Transverse colon (tissue), 4 donors: ENCODE measurements around the gene CCDC184. TPM values are rescaled to one million over a fixed set of nuclear protein-coding genes. Genes with fewer than 3 reads are reported as not detected.

ENCODE experiments used
- DNase-seq: peaks from one replicate; pipeline ENCODE4 v3.0.0-alpha.2; 2019
- H3K27ac ChIP-seq, 4 donors: fragments of 200-600 bp; sonication (generic); 2 replicates each; pipeline ENCODE4 v1.5.1; 2016 to 2018; ENCODE audit warnings: inconsistent platforms in 4 of 4
- H3K27me3 ChIP-seq: fragments of 200-600 bp; sonication (generic); 2 replicates; pipeline ENCODE4 v1.5.1; 2017; ENCODE audit warnings: inconsistent platforms
- H3K36me3 ChIP-seq, 4 donors: fragments of 200-600 bp; sonication (generic); 2 replicates each; pipeline ENCODE4 v1.5.1; 2017 to 2019; ENCODE audit warnings: inconsistent platforms in 4 of 4
- H3K4me1 ChIP-seq, 4 donors: fragments of 200-600 bp; sonication (generic); 2 replicates each; pipeline ENCODE4 v1.5.1; 2017 to 2020; ENCODE audit warnings: inconsistent platforms in 4 of 4
- H3K4me3 ChIP-seq, 4 donors: fragments of 200-600 bp; sonication (generic); 1 replicate in 1 of 4; 2 replicates in 3 of 4; pipeline versions ENCODE4 v1.5.1 to v1.6.1; 2017 to 2019; ENCODE audit warnings: inconsistent platforms in 4 of 4
- H3K9me3 ChIP-seq, 2 donors: fragments of 200-600 bp; sonication (generic); 2 replicates each; pipeline ENCODE4 v1.5.1; 2017 to 2019; ENCODE audit warnings: inconsistent platforms in 2 of 2
- EP300 ChIP-seq: sonication (generic); formaldehyde crosslinking; IDR thresholded peaks from one replicate; pipeline ENCODE4 v1.6.1; 2017; ENCODE audit warnings: antibody characterized with exemption, low read depth
- POLR2A ChIP-seq: fragments of 450-650 bp; IDR thresholded peaks from one replicate; pipeline ENCODE4 v1.6.1; 2016; ENCODE audit warnings: antibody characterized with exemption, mild to moderate bottlenecking, moderate library complexity
- POLR2AphosphoS5 ChIP-seq, 3 donors: sonication (generic); formaldehyde crosslinking; IDR thresholded peaks; one replicate each; pipeline ENCODE4 v1.6.1; 2016; ENCODE audit warnings: antibody characterized with exemption in 3 of 3
- WGBS, 2 donors: methylation state at CpG; one replicate each; pipeline ENCODE4 v1.1.5; 2018; ENCODE audit warnings: low coverage in 1 of 2; 5-methylcytosine and 5-hydroxymethylcytosine counted together
- in situ Hi-C, 4 donors: fragments of 200-750 bp; cut with MboI; loops; one replicate each; pipeline versions ENCODE4 v1.15.0 to v1.15.1; 2017; ENCODE audit warnings: low sequenced_read_pairs in 3 of 4, low pct_ligation_motif_present in 1 of 4, low pct_unique_long_range_greater_than_20kb in 1 of 4
- intact Hi-C: fragments of 100-400 bp; cut with DNase I; formaldehyde crosslinking; loops from one replicate; pipeline ENCODE4 v1.15.1; 2023; ENCODE audit warnings: low total_unique reads
- total RNA-seq, 4 donors: library from RNA; depleted of rRNA; stranded (reverse); fragments of >200 nt; gene quantifications; one replicate each; pipeline ENCODE4 v1.1.0, GENCODE V29; 2016
- TF ChIP-seq, protein P1 (sequence below), 5 experiments: fragments of 200-600 bp in 3 of 5; fragments of 450-650 bp in 2 of 5; sonication (generic) in 3 of 5; IDR thresholded peaks; 1 replicate in 2 of 5; 2 replicates in 3 of 5; pipeline ENCODE4 v1.5.1; 2016 to 2017; ENCODE audit warnings: antibody characterized with exemption in 5 of 5, inconsistent platforms in 3 of 5, mild to moderate bottlenecking in 2 of 5, moderate library complexity in 1 of 5

Gene CCDC184
- total RNA-seq, 4 donors from 2014 or later = 0.27 to 0.79 TPM; not detected in 2

DNA sequence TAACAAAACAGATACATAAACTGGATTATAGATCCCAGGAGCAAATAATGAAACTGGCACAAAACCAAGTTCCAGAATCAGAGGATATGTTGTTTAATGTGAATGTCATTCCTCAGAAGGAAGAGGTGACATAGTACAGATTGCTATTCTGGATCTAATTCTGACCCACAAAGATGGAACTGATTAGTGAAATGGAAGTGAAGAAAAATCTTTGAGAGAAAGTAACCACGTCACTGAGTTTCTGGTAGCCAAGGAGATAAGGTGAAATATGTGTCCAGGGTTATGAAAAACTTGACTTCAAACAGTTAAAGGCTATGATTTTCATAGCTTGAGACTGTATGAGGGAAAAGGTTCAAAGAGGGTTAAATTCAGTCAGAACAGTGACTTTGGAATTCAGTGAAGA lies 11.4 kb downstream of the CCDC184 start:
- in situ Hi-C loops = no loop called here
- no peak overlapping the region for H3K27ac ChIP-seq
- no peaks in the 10 kb centered on the region for H3K9me3 ChIP-seq

DNA sequence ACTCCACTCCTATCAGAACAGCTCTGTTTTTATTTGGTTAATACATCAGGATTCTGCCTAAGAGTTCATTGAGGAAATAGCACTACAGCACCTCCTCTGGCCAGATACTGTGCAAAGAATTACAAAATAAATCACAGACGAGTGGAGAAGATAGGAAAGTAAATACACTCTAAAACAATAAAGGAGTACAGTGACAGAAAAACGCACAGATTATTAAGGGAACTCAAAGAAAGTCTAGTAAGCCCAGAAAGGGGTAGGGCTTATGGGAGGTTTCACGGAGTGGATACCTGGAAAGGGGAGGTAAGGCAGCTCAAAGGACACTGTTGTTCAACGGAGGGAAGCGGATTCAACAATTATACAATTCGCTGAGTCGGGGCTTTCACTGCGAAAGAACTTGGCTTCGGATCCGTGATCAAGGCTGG lies 14.1 kb downstream of the CCDC184 start:
- H3K4me1 ChIP-seq = peaks cover 0 to 34% (median 19%) of the 10 kb centered on the region in 4 donors
- peak overlapping the region; percentile 15 to 78 (median 56) for H3K4me3 ChIP-seq
- TF ChIP-seq EP300 = no peak
- TF ChIP-seq, protein P1, sequence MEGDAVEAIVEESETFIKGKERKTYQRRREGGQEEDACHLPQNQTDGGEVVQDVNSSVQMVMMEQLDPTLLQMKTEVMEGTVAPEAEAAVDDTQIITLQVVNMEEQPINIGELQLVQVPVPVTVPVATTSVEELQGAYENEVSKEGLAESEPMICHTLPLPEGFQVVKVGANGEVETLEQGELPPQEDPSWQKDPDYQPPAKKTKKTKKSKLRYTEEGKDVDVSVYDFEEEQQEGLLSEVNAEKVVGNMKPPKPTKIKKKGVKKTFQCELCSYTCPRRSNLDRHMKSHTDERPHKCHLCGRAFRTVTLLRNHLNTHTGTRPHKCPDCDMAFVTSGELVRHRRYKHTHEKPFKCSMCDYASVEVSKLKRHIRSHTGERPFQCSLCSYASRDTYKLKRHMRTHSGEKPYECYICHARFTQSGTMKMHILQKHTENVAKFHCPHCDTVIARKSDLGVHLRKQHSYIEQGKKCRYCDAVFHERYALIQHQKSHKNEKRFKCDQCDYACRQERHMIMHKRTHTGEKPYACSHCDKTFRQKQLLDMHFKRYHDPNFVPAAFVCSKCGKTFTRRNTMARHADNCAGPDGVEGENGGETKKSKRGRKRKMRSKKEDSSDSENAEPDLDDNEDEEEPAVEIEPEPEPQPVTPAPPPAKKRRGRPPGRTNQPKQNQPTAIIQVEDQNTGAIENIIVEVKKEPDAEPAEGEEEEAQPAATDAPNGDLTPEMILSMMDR (IDR thresholded peaks at IDR 0.05) = peak; percentile 37 to 66 (median 44)
- intact Hi-C loops = no loop called here
- no peak for DNase-seq
- no peaks in the 10 kb centered on the region for H3K36me3 ChIP-seq
- no peaks in the 10 kb centered on the region for H3K9me3 ChIP-seq
- peak overlapping the region; percentile 95 to 98 (median 95) for H3K27ac ChIP-seq
- in situ Hi-C loops = no loop called here
- WGBS, 2 donors = 0 to 3% methylated on average over 5 to 10 of the region's 10 CpGs
- H3K27me3 ChIP-seq = no peaks in the 10 kb centered on the region

More for the DNA sequence above, 11.4 kb downstream of the CCDC184 start:
- DNase-seq = no peak
- H3K4me3 ChIP-seq = no peak overlapping the region
- peaks cover 0 to 19% (median 13%) of the 10 kb centered on the region in 4 donors for H3K4me1 ChIP-seq
- 71 to 80% methylated on average over 1 of the region's 1 CpG for WGBS, 2 donors
- intact Hi-C loops = no loop called here
- no peaks in the 10 kb centered on the region for H3K36me3 ChIP-seq
- TF ChIP-seq POLR2AphosphoS5 (IDR thresholded peaks at IDR 0.05) (no peak), EP300 (no peak), POLR2A (no peak)
- TF ChIP-seq, protein P1 (IDR thresholded peaks at IDR 0.05) = no peak
- H3K27me3 ChIP-seq = no peaks in the 10 kb centered on the region

DNA sequence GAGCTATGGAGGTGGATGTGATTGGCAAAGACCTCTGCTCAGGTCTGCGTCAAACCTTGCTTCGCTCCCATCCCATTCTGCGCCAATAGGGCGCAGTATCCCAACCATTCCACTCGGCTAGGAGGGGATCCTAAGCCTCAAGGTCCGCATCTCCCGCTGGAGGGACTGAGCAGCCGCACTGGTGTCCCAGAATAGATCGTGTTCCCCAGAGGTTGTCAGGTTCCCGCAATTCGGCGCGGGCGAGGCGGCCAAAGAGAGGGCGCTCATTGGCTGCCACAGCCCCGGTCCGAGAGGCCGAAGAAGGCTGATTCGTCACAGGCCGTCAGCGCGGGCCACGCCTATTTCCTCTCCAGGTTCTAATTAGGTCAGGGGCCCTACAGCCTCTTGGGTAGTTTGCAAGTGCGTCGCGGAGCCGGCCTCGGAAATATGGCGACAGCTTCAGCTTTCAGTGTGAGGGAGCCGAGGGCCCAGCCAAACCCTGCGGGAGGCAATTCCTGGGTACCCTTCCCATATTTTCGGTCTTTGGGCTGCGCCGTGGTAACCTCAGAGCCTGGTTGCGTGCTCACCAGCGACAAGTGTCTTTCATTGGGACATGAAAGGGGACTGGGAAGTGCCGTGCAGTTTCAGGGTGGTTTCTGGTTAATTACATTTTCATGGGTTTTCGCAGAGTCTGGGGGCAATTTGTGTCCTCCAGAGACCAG lies 14.7 kb downstream of the CCDC184 start:
- H3K27me3 ChIP-seq = no peaks in the 10 kb centered on the region
- TF ChIP-seq EP300 (no peak), POLR2A (peak; percentile 98), POLR2AphosphoS5 (IDR thresholded peaks at IDR 0.05) (peak; percentile 98)
- TF ChIP-seq, protein P1 (IDR thresholded peaks at IDR 0.05) = peak in 1 of 5 experiments; percentile 28
- peak; percentile 97 for DNase-seq
- peaks cover 0 to 3% of the 10 kb centered on the region in 2 donors for H3K9me3 ChIP-seq
- WGBS, 2 donors = 2% methylated on average over 39 of the region's 39 CpGs; no CpG with 5 or more reads in 1 of the 2 donors
- peaks cover 0 to 34% (median 19%) of the 10 kb centered on the region in 4 donors for H3K4me1 ChIP-seq
- no peaks in the 10 kb centered on the region for H3K36me3 ChIP-seq
- peak overlapping the region; percentile 95 to 98 (median 95) for H3K27ac ChIP-seq
- in situ Hi-C loops = no loop called here
- intact Hi-C loops = no loop called here
- H3K4me3 ChIP-seq = peak overlapping the region; percentile 49 to 78 (median 56)

DNA sequence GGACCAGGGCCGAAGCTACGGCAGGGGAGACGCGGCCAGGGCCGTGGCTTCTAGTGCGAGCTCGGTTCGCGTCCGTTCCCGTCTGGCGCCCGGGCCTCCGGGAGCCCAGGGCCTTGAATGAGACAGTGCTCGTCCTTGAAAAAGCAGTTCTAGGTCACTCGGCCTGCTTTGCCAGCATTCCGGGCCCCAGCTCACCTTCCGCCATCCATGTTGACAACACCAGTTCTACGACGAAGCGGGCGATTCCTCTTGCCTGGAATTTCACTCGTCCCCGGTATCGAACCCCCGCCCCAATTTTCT lies 15.2 kb downstream of the CCDC184 start:
- TF ChIP-seq, protein P1 (IDR thresholded peaks at IDR 0.05) = no peak
- no peak for TF ChIP-seq EP300
- TF ChIP-seq POLR2AphosphoS5 (IDR thresholded peaks at IDR 0.05) = no peak
- TF ChIP-seq POLR2A = no peak
- intact Hi-C loops = no loop called here
- peak; percentile 31 for DNase-seq
- H3K4me1 ChIP-seq = peaks cover 0 to 34% (median 19%) of the 10 kb centered on the region in 4 donors
- H3K9me3 ChIP-seq = peaks cover 0 to 6% of the 10 kb centered on the region in 2 donors
- H3K27ac ChIP-seq = peak overlapping the region; percentile 95 to 98 (median 95)
- in situ Hi-C loops = no loop called here
- 23 to 80% methylated on average over 1 to 26 of the region's 26 CpGs for WGBS, 2 donors
- H3K4me3 ChIP-seq = peak overlapping the region; percentile 49 to 78 (median 56)
- H3K36me3 ChIP-seq = no peaks in the 10 kb centered on the region
- H3K27me3 ChIP-seq = no peaks in the 10 kb centered on the region
